SK-MEL-5 (cell line): ENCODE data around the gene CYTIP. TPM values are rescaled to one million over a fixed set of nuclear protein-coding genes. Genes with fewer than 3 reads are reported as not detected.

ENCODE experiments used
- DNase-seq: peaks from one replicate; pipeline ENCODE4 v3.0.0-alpha.2; 2016; ENCODE audit warnings: low read depth, low spot score
- in situ Hi-C: cut with HindIII; loops from 2 replicates; pipeline ENCODE4 v1.10.0; 2016; ENCODE audit warnings: low sequenced_read_pairs, high pct_unique_total_duplicates, low pct_unique_long_range_greater_than_20kb
- total RNA-seq: library from RNA; depleted of rRNA; stranded (reverse); fragments of >200 nt; shearing (Covaris generic); gene quantifications from 2 replicates; pipeline ENCODE4 v1.2.3, GENCODE V29; 2014

Gene CYTIP
- total RNA-seq, 1 experiment from 2014 or later, result not detected

DNA sequence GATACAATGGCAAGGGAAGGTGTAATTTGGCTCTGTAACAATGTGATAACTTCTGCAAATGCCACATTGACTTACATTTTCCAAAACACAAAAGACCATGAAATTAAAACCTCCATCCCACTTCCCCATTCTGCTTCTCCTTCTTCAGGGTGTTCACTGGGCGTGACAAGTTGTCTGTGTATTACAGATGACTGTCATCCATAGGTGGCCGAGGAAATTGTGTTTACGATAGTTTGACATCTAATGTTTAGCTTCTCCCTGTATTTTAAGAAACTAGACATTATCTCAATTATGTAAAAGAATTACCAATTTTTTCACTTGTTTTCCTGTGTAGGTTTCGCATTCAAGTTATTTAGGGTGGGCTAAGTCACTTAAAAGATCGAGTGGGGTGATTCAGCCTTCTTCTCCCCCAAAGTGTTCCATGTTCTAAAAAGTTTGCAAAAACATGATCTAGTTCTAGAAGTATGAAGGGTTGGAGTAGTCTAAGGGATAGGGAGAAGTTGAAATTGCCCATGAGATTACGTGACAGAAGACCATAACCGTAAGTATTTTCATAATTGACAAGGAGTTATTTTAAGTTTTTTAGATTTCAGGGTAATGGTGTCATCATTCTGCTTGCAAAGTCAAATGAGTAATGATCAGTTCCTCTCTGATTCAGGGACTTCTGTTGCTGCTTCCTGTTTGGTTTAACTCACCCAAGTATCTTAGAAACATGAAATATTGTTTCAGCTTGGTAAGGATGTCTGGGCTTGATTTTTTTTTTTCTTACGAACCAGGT, 25.2 kb upstream of the CYTIP start:
- no peak for DNase-seq
- in situ Hi-C loops, result no loop called here

DNA sequence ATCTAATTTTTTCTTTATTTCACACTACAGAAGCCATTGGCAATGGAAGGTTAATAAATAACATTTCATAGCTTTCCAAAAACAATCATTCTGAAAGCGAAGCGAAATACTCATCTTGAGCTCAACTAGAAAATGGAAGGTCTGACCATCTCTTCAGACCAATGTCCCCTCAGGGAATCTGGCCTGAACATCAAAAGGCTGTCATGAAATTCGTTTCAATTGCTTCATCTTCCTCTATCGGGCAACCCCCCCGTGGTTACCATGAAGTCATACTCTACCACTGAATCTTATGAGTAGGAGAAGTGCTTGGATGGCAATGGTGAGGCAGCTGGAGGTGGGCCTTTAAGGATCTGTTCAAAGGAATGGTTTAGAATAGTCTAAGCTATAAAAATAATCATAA, 22.9 kb upstream of the CYTIP start:
- in situ Hi-C loops, result no loop called here
- DNase-seq, result no peak

DNA sequence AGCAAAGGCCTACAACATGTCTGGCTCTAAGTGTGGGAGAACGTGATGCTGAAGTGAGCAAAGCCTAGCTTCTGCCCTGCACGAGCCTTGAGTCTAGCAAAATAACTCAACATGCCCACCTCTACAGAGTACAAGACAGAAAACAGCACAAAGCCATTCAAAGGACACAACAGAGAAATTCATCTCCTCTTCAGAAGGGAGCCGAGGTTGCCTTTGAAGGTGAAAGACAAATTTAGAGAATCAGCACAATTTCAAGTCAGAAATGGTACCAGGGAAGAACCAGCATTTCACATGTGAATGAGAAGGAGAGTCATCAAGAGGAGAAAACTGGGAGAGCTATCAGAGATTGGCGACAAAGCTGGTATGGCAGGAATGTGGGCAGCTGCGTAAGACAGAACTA, 21.7 kb upstream of the CYTIP start:
- in situ Hi-C loops, result no loop called here
- DNase-seq, result no peak

DNA sequence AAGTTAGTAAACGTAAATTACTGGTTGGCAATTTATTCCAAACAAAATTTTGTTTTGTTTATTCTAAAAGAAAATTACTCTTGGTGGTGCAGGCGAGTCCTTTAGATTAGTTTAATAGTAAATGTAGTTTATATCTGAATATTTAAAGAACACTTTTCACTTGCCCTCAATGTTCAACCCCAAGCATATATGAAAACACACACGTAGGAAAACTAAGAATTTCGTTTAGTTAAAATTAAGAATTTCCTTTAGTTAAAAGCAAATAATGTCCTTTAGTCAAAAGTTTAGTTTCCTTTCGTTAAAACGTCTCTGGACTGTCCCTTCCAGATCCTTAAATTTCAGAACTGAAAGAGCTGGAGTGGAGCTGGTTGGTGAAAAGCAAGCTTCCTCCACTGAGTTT, 19.1 kb upstream of the CYTIP start:
- in situ Hi-C loops, result no loop called here
- DNase-seq, result no peak

DNA sequence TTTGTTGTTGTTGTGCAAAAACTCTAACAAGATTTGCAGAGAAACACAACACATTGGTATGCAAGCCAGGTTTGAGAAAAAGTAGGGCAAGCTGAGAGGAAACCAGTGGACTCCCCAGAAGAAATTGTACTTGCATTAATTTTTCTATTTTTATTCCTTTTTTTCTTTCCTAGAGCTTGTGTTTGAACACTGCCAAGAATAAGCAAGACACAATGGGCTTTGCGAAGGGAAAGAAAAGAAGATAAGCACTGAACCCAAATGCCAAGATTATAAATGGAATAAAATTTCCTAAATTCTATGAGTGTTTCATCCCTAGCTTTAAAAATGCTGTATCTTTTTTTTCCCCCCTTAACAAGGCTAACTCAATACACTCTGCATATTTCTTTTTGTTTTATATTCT, 17.0 kb upstream of the CYTIP start:
- in situ Hi-C loops, result no loop called here

DNA sequence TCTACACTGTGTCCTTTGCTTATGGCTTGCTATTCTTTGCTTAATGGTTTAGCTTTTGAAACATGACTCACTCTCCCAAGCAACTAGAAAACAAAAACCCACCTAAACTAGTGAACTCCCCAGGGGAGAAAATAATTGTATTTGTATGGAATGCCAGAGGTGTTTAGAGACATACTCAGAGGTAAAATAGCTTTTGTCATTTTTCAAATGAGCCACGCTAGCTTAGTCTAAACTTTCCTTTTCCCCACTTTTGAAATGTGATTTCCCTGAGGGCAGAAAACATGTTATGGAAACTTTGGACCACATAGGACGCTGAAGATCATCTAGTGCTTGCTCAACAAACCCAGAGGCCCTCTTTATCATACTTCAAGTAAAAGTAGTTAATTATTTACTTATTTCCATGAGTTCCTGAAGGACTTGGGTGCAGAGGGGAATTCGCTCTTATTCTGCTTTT, 16.5 kb upstream of the CYTIP start:
- in situ Hi-C loops, result no loop called here
- no peak for DNase-seq

More for the DNA sequence above, 17.0 kb upstream of the CYTIP start:
- DNase-seq, result no peak

DNA sequence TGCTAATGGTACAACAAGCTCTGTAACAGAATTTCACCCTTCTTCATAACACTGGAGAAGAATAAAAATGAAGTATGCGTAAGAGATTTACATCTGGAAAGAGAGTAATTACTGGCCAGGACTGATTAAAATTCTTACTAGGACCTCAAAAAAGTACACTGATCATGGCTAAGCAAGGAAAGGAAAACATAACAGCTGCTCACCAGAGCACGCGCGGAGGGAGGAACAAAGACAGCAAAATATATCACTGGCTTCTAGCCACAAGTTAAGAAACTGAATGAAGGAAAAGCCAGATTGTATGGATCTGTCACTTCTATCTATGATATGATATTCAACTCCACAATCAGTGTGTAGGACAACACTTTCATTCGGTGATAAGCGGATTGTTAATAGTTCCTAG, 15.6 kb upstream of the CYTIP start:
- no peak for DNase-seq
- in situ Hi-C loops, result no loop called here

DNA sequence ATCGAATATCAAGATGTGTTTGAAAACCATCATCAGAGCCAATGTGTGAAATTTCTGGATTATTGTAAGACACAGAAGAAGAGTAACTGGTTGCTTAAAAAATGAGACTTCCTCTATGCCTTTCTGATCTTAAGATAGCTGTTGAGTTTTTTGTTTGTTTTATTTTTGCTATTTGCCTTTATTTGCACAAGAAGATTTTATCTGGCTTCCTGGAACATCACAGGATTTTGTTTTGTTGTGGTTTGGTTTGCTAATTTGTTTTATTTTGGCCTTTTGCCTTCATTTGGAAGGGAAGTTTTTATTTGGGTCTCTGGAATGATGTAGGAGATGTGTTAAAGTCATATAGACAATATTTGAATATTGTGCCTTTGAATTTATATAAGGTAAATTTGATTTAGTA, 3.9 kb upstream of the CYTIP start:
- in situ Hi-C loops, result no loop called here
- DNase-seq, result no peak

DNA sequence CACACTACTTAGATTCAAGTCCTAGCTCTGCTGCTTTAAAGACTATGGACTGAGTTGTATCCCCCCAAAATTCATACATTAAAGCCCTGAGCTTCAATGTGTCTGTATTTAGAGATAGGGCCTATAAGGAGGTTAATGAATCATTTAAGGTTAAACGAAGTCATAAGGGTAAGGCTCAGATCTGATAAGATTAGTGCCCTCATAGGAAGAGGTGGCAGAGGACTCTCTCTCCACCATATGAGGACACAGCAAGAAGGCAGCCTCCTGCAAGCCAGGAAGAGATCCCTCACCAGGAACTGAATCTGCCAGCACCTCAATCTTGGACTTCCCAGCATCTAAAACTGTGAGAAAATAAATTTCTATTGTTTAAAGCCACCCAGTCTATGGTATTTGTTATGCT, 3.1 kb upstream of the CYTIP start:
- in situ Hi-C loops, result no loop called here

DNA sequence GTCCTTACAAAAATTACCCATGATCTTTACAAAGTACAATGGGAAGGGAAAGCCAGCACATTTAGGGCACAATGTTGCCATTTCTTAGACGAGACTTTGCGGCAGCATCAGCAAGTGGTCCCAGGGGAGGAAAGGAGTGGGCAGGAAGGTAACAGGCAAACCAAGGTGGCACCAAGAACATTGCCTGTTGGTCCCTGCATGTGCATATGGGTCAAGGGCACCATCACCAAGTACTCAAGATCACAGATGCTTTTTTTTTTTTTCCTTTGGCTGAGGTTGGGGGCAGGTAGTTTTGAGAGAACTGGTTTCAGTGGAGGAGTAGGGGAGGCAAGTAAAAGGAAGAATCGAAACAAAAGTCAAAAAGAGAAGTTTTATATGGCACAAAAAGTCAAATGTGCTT, 752 bp upstream of the CYTIP start:
- no peak for DNase-seq
- in situ Hi-C loops, result no loop called here

More for the DNA sequence above, 3.1 kb upstream of the CYTIP start:
- DNase-seq, result no peak

DNA sequence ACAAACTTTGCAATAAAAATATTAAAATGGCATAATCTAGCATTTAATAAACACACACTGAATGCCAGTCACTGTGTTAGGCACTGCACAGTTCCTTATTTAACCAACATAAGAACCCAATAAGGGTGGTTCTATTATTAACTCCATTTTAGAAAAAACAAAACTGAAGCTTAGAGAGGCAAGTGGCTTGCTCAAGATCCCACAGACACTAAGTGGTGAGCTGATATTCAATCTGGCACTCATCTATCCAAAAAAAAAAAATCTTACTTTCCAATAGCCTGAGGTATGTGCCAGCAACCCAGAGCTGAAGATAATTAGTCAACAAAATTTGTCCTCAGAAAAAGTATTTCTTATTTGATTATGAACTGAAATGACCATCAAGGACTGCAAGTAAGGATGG, 799 bp downstream of the CYTIP start:
- in situ Hi-C loops, result no loop called here
- no peak for DNase-seq

DNA sequence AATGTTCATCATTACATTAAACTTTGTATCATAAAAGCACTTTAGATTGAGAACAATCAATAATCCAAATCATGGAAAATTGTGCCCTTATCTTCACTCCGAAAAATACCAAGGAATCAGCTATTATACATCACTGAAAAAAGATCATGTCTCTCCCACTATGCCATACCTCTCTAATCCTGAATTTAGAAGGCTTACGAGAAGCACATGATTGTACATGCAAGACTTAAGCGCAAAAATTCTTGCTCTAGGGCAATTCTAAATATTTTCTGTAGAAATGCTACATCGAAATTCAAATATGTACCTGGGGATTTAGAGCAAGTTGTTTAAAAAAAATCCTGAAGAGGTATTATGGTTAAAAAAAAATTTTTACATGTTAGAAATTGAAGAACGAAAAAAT, 1.3 kb downstream of the CYTIP start:
- in situ Hi-C loops, result no loop called here

DNA sequence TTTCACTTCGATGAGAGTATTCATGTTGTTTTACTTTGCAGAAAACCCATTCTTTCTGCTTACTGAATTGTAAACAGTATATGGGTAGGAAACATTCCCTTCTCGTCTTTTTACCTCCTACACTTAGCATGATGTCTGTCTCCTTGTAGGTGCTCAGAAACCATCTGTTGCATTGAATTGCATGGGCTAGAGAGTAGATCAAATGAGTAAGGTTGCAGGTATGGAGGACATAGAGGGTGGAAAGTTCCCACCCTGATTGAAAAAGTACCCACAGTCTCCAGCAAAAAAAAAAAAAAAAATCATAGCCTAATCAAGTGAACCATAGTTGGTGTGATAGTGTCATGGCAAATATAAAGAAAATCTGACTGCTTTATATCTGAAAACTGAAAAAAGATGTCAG, 1.7 kb downstream of the CYTIP start:
- in situ Hi-C loops, result no loop called here
- DNase-seq, result no peak

More for the DNA sequence above, 1.3 kb downstream of the CYTIP start:
- DNase-seq, result no peak

DNA sequence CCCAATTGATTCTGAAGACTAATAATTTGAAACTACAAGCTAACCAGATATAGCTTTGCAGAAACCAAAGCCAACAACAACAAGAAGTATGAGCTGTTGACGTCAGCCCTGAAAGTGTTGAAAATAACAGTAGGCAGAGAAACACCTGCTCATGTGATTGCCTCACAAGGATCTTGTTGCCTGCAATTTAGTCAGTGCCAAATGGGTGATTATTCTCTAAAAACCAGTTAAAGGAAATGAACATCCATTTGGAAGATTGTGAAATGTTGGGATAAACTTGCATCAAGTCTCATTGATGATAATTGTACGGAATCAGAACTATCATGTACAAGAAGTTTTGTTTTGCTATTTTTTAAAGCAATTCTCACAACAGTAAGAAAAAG, 2.8 kb downstream of the CYTIP start:
- in situ Hi-C loops, result no loop called here
- DNase-seq, result no peak

DNA sequence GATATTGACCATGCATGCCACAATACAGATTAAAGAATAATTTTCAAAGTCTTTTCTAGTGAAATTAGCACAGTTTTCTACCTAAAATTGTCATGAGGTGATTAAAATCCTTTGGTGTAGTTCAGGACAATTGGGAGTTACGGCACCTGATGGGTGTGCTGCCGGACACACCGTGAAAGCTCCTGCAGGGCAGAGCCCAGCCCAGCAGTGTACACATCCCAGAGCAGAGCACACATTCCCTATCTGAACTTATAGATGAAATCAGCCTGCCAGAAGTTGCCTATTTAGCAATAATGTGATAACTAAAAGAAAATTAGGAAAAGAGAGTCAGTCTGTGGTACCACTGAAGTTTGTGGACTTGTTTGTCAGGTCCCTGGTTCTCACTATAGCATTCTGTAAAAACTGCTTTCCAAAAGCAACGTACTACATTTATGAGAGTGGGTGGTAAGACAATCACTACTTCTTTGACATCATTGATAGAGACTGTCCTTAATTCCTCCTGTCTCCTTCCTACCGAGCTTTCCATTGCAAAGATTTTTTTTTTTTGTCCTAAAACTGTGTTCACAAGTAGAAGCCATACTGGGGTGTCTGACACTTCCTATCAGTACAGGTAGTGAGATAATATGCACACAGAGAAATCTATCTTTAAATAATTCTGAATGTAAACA, 3.4 kb downstream of the CYTIP start:
- DNase-seq, result no peak
- in situ Hi-C loops, result no loop called here

DNA sequence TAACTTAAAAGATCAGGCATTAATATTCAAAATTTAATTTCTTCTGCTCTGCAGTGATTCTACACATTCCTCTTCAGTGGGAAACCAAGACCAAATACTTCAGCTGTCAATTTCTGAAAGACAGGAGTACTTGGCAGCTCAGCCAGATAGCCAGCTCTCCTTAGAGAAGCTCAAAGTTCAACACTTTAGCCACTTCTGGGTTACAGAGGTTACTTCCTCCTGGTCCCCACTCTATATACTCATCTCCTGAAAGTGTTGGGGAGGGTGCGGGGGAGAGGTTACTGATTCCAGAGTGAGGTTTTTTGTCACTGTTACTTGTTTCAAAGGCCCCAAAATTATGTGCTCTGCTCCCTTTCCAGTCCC, 4.1 kb downstream of the CYTIP start:
- DNase-seq, result no peak
- in situ Hi-C loops, result no loop called here

DNA sequence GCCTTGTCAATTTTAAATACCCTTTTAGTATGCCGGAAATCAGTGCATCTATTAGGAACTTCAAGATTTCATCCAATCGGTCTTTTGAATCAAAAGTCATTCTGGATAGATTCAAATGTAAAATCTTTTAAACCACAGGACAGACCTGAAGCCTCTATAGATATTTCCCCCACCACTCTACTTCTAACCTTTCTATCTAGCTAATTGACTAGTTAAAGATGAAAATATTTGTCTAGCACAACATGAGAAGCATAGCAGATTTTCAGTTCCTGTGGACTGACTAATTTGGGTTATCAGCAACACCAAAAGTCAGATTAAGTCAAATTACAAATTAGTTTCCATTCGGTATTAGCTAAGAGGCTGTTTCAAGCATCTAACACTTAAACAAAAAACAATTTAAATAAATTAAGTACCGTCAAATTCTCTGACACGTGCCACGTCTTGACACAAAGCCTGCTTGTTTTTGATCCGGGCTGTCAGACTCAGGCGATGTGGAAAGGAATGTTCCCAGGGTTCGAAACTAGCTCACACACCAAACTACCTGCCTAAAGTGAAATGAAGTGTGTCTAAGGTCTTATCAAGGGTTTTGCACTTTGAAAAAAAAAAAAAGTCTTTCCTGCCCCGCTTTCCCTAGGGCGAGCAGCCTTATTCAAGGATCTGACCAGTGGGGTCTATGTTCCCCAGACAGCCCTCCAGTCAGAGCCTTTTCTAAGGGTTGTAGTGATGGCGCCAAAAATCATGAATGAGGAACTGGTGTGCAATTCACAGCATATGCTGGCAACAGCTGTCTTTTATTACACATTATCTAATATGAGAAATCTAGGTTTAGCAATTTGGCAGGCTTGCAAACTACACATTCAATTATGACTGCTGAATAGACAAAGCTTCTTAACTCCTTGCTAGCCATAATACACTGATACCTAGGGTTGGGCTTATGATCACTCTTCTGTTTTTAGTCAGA, 4.7 kb downstream of the CYTIP start:
- in situ Hi-C loops, result no loop called here
- no peak for DNase-seq

DNA sequence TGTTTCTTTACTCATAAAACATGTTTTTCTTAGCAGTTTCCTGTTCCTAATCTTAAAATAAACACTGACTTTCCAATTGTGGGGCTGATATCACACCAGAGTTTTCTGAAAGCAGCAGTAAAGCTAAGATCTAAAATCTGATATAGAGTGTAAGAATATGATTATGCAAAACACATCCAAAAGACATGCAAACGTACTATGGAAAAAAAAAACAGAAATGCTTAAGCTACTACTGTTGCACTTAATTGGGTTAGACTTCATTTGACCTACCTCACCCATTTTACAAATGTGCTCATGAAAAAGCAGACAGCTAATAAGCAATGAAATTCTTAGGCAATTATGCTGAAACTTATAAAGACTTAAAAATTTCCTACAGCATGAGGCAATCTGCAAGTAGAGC, 10.5 kb downstream of the CYTIP start:
- no peak for DNase-seq

More for the DNA sequence above, 10.5 kb downstream of the CYTIP start:
- in situ Hi-C loops, result no loop called here
